Choroid plexus epithelial cell (primary cell): ENCODE measurements around the gene WDR47.

Source experiments
- DNase-seq: peaks from one replicate; pipeline ENCODE4 v3.0.0-alpha.2; 2010; ENCODE audit warnings: low read depth
- H3K4me3 ChIP-seq: 2 replicates; pipeline ENCODE4 v1.5.1; 2011; ENCODE audit warnings: low read depth, mild to moderate bottlenecking, control low read depth, low read length, moderate library complexity
- CTCF ChIP-seq: conservative IDR thresholded peaks from 2 replicates; pipeline ENCODE4 v1.5.1; 2011; ENCODE audit warnings: low read depth, mild to moderate bottlenecking, control low read depth, inconsistent platforms, low read length, moderate library complexity

Gene WDR47

GRCh38 chr1:109050228-109050995, 8.5 kb upstream of the WDR47 start:
- DNase-seq, result no peak

DNA sequence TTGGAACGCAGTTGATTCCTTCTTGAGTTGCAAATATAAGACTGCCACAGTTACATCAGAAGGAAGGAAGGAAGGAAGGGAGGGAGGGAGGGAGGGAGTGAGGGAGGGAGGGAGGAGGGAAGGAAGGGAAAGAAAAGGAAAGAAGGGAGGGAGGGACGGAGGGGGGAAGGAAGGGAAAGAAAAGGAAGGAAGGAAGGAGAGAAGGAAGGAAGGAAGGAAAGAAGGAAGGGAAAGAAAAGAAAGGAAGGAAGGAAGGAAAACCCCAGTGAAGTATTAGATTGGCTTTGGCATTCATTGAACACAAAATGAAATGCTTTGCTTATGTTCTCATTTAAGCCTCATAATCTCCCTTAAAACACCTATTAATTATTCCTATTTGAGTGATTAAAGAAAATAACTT, 6.4 kb upstream of the WDR47 start:
- H3K4me3 ChIP-seq, result no peak overlapping the region
- no peak for DNase-seq
- no peak for TF ChIP-seq CTCF

More at GRCh38 chr1:109050228-109050995, 8.5 kb upstream of the WDR47 start:
- no peak overlapping the region for H3K4me3 ChIP-seq
- TF ChIP-seq CTCF, result no peak

DNA sequence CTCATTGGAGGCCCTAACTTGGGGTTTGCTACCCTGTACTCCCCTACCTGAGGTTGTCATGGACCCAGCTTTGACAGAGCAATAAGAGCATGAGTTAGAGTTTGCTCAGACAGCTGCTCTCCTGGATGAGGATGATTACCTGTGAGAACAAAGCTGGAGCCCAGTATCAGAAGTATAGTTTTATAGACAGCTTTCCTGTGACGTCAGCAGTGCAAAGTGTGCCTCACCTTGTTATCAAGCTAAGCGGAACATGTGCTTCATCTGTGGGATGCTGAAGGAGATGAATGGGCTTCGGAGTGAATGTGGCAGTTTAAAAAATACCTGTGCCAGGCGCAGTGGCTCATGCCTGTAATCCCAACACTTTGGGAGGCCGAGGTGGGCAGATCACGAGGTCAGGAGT, 5.4 kb upstream of the WDR47 start:
- no peak for DNase-seq
- no peak overlapping the region for H3K4me3 ChIP-seq
- TF ChIP-seq CTCF, result no peak

- no peak overlapping the region for H3K4me3 ChIP-seq
- no peak for DNase-seq
- no peak for TF ChIP-seq CTCF
These were observed 4.8 kb upstream of the WDR47 start for GRCh38 chr1:109046671-109047070.

DNA sequence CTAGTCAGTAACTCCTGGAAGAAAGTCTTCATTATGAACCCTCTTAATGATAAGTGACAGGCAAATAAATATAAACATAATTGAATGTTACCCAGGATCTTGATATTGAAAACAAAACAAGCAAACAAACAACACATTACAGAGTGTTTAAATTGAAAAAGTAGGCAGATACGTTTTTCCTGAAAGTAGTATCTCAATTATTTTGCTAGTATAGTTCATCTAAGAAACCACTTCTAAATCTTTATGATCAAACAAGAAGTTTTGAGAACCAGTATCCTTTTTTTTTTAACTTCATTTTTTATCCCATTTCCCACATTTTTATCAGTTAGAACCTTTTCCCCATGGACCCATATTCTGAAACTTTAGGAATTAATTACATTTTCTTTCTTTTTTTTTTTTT, 3.7 kb upstream of the WDR47 start:
- H3K4me3 ChIP-seq, result no peak overlapping the region
- no peak for DNase-seq
- TF ChIP-seq CTCF, result no peak

DNA sequence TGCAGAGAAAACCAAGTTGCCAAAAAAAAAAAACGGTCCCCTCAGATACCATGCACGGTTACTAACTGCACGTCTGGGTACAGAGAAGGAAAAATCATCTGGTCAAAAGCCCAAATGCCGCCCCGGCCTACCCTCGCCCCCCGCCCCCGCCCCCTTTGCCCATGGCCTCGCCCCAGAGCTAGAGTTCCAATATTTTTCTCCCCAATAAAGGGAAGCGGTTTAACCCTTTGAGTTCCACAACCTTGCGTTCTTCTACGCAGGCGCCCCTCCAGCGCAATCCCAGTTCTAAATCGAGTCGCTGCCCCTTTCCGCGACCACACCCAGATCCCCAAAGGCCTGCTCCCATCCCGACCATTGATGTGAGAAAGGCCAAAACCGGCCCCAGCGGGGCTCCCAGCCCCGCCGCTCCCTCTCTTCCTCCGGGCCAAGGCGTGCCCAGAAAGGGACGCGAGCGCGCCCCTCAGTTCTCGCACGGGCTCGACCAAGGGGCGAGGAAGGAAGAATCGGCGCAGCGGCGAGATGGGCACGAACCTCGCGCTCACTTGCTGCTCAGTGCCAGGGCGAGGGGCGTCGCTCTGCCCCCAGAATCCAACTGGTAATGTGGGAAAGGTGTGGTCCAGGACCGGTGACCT, 797 bp downstream of the WDR47 start:
- no peak for TF ChIP-seq CTCF
- H3K4me3 ChIP-seq, result peak overlapping the region; percentile 87
- DNase-seq, result peak; percentile 23

- H3K4me3 ChIP-seq, result peak overlapping the region; percentile 87
- DNase-seq, result no peak
- TF ChIP-seq CTCF, result no peak
These were observed 1.3 kb downstream of the WDR47 start for GRCh38 chr1:109040627-109040988.
